ENCODE measurements around the gene TMCC3.

TMCC3 gene

DNA sequence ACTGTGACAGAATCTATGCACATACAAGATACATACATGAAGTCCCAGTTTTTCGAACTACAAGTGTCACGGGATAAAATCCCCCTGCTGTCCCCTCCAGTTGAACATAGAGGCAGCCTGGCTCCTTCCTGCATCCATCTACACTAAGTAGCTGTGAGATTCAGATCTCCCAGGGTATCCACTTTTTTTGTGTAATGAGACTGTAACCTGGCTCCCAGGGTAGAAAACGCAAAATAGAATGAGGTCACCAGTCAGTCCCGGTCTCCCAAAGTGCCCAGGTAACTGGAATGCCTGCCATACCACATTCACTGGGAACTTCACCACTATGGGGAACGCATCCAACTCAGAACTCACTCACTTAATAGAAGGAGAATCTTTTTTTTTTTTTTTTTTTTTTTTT, 67.8 kb downstream of the TMCC3 start:
- Histone ChIP-seq H3K36me3 (ENCODE audit: insufficient read depth, low read length) (no peaks in the 10 kb centered on the region), H3K4me3 (ENCODE audit: low read depth in 1 of 2, low read length in 2 of 2) (no peak overlapping the region), H3K4me1 (ENCODE audit: insufficient read depth, low read length) (no peaks in the 10 kb centered on the region), H3K27me3 (ENCODE audit: insufficient read depth, low read length, poor library complexity) (no peaks in the 10 kb centered on the region), H3K9me3 (ENCODE audit: insufficient read depth, low read length, severe bottlenecking) (no peaks in the 10 kb centered on the region), H3K9ac (ENCODE audit: low read depth, low read length) (no peak overlapping the region), H3K79me2 (ENCODE audit: insufficient read depth, low read length) (no peaks in the 10 kb centered on the region), H3K4me2 (ENCODE audit: insufficient read depth, low read length) (no peak overlapping the region), H3K27ac (ENCODE audit: low read length) (no peak overlapping the region), H2AFZ (ENCODE audit: low read depth, low read length) (no peak overlapping the region), H4K20me1 (ENCODE audit: insufficient read depth, low read length) (no peaks in the 10 kb centered on the region)
- TF ChIP-seq EZH2 (IDR thresholded peaks at IDR 0.05; ENCODE audit: borderline replicate concordance, low read depth, low read length, severe bottlenecking) = no peak
- TF ChIP-seq, protein P1, sequence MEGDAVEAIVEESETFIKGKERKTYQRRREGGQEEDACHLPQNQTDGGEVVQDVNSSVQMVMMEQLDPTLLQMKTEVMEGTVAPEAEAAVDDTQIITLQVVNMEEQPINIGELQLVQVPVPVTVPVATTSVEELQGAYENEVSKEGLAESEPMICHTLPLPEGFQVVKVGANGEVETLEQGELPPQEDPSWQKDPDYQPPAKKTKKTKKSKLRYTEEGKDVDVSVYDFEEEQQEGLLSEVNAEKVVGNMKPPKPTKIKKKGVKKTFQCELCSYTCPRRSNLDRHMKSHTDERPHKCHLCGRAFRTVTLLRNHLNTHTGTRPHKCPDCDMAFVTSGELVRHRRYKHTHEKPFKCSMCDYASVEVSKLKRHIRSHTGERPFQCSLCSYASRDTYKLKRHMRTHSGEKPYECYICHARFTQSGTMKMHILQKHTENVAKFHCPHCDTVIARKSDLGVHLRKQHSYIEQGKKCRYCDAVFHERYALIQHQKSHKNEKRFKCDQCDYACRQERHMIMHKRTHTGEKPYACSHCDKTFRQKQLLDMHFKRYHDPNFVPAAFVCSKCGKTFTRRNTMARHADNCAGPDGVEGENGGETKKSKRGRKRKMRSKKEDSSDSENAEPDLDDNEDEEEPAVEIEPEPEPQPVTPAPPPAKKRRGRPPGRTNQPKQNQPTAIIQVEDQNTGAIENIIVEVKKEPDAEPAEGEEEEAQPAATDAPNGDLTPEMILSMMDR (IDR thresholded peaks at IDR 0.05; ENCODE audit: borderline replicate concordance, extremely low read depth, low read length, poor library complexity, severe bottlenecking) = no peak
- ATAC-seq (ENCODE audit: insufficient read depth, low read depth) (no peak), DNase-seq (no peak)

DNA sequence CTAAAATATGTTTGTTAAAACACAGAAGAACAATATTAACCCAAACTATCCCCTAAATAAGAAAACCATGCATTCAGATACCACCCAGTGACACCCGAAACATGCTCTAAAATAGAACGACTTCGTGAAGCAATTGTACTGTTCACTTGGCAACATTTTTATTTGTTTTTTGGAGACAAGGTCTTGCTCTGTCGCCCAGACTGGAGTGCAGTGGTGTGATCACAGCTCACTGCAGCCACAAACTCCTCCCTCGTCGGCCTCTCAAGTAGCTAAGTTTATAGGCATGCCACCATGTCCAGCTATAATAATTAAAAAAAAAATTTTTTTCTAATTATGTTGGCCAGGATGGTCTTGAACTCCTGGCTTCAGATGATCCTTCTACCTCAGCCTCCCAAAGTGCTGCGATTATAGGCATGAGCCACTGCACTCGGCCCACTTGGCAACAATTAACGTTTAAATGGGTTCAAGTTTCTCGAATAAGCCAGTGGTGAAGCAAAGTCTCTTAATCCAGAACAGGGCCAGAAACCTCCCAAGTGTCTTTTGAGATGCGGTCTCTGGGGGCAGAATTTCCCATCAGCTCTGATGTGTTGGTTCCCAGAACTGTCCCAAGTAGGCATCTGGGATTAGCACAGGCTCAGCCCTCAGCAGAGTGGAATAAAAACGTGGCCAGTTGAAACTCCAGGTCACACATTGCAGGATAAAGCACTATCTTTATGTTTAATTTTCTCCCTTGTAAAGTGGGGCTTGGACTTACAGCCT, 74.5 kb downstream of the TMCC3 start:
- Histone ChIP-seq H3K9me3 (ENCODE audit: insufficient read depth, low read length, severe bottlenecking) (no peaks in the 10 kb centered on the region), H3K36me3 (ENCODE audit: insufficient read depth, low read length) (no peaks in the 10 kb centered on the region), H2AFZ (ENCODE audit: low read depth, low read length) (no peak overlapping the region), H3K27me3 (ENCODE audit: insufficient read depth, low read length, poor library complexity) (no peaks in the 10 kb centered on the region), H3K4me2 (ENCODE audit: insufficient read depth, low read length) (no peak overlapping the region), H3K9ac (ENCODE audit: low read depth, low read length) (no peak overlapping the region), H3K27ac (ENCODE audit: low read length) (no peak overlapping the region), H4K20me1 (ENCODE audit: insufficient read depth, low read length) (no peaks in the 10 kb centered on the region), H3K4me3 (ENCODE audit: low read depth in 1 of 2, low read length in 2 of 2) (no peak overlapping the region), H3K79me2 (ENCODE audit: insufficient read depth, low read length) (no peaks in the 10 kb centered on the region), H3K4me1 (ENCODE audit: insufficient read depth, low read length) (no peaks in the 10 kb centered on the region)
- no peak for TF ChIP-seq EZH2 (IDR thresholded peaks at IDR 0.05; ENCODE audit: borderline replicate concordance, low read depth, low read length, severe bottlenecking)
- TF ChIP-seq, protein P1 (IDR thresholded peaks at IDR 0.05; ENCODE audit: borderline replicate concordance, extremely low read depth, low read length, poor library complexity, severe bottlenecking) = no peak
- ATAC-seq (ENCODE audit: insufficient read depth, low read depth) (no peak), DNase-seq (no peak)

DNA sequence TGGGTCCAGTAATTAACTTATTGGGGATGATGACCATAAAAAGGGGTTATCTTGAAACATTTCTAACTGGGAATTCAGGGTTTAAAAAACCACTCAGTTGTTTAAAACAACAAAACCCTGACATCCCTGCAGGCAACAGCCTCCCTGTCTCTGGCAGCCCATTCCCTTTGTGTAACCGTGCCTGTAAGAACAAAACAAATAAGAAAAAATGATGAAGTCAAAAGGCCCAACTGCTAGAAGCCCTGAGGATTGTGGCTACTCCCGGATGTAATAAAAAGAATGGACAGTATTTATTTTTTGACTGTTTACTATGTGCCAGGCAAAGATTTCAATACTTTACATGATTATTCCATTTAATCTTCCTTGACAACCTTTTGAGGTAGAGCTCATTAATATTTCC, 75.3 kb downstream of the TMCC3 start:
- Histone ChIP-seq H3K4me1 (ENCODE audit: insufficient read depth, low read length) (no peaks in the 10 kb centered on the region), H3K4me3 (ENCODE audit: low read depth in 1 of 2, low read length in 2 of 2) (no peak overlapping the region), H3K27ac (ENCODE audit: low read length) (no peak overlapping the region), H3K79me2 (ENCODE audit: insufficient read depth, low read length) (no peaks in the 10 kb centered on the region), H3K9me3 (ENCODE audit: insufficient read depth, low read length, severe bottlenecking) (no peaks in the 10 kb centered on the region), H3K9ac (ENCODE audit: low read depth, low read length) (no peak overlapping the region), H3K27me3 (ENCODE audit: insufficient read depth, low read length, poor library complexity) (no peaks in the 10 kb centered on the region), H2AFZ (ENCODE audit: low read depth, low read length) (no peak overlapping the region), H3K36me3 (ENCODE audit: insufficient read depth, low read length) (no peaks in the 10 kb centered on the region), H4K20me1 (ENCODE audit: insufficient read depth, low read length) (no peaks in the 10 kb centered on the region), H3K4me2 (ENCODE audit: insufficient read depth, low read length) (no peak overlapping the region)
- DNase-seq (no peak), ATAC-seq (ENCODE audit: insufficient read depth, low read depth) (no peak)
- TF ChIP-seq EZH2 (IDR thresholded peaks at IDR 0.05; ENCODE audit: borderline replicate concordance, low read depth, low read length, severe bottlenecking) = no peak
- TF ChIP-seq, protein P1 (IDR thresholded peaks at IDR 0.05; ENCODE audit: borderline replicate concordance, extremely low read depth, low read length, poor library complexity, severe bottlenecking) = no peak
